KMS-11 (cell line): ENCODE measurements around the gene RNF25.

Experiments
- H2AFZ ChIP-seq: fragments of 200-600 bp; sonication (generic); 2 replicates; pipeline ENCODE4 v1.6.1; 2016; ENCODE audit warnings: antibody characterized with exemption, mixed run types, low read depth
- H3K27ac ChIP-seq: fragments of 200-600 bp; sonication (generic); 2 replicates; pipeline ENCODE4 v1.6.1; 2016; ENCODE audit warnings: mild to moderate bottlenecking, mixed run types
- H3K27me3 ChIP-seq: fragments of 200-600 bp; sonication (generic); 2 replicates; pipeline ENCODE4 v1.6.1; 2017; ENCODE audit warnings: mild to moderate bottlenecking, low read depth, mixed run types, moderate library complexity; ENCODE audit not compliant: insufficient read depth
- H3K36me3 ChIP-seq: fragments of 200-600 bp; sonication (generic); 2 replicates; pipeline ENCODE4 v1.6.1; 2017; ENCODE audit warnings: mild to moderate bottlenecking, mixed run types; ENCODE audit not compliant: insufficient read depth
- H3K4me1 ChIP-seq: fragments of 200-600 bp; sonication (generic); 2 replicates; pipeline ENCODE4 v1.6.1; 2016; ENCODE audit warnings: mild to moderate bottlenecking, low read depth, mixed run types; ENCODE audit not compliant: poor library complexity, severe bottlenecking
- H3K4me2 ChIP-seq: fragments of 200-600 bp; sonication (generic); 2 replicates; pipeline ENCODE4 v1.7.0; 2016; ENCODE audit warnings: mild to moderate bottlenecking, mixed run types
- H3K4me3 ChIP-seq: fragments of 200-600 bp; sonication (generic); IDR thresholded peaks from 2 replicates; pipeline ENCODE4 v1.6.1; 2017; ENCODE audit warnings: low read depth, low read length, mixed read lengths; ENCODE audit not compliant: insufficient read depth
- H3K79me2 ChIP-seq: fragments of 200-600 bp; sonication (generic); 2 replicates; pipeline ENCODE4 v1.6.1; 2016; ENCODE audit warnings: low read depth, mixed run types; ENCODE audit not compliant: insufficient read depth
- H3K9ac ChIP-seq: fragments of 200-600 bp; sonication (generic); 2 replicates; pipeline ENCODE4 v1.6.1; 2016; ENCODE audit warnings: mild to moderate bottlenecking, mixed run types
- H4K20me1 ChIP-seq: fragments of 200-600 bp; sonication (generic); 2 replicates; pipeline ENCODE4 v1.6.1; 2016; ENCODE audit warnings: mild to moderate bottlenecking, mixed run types; ENCODE audit not compliant: insufficient read depth
- CTCF ChIP-seq: fragments of 200-600 bp; sonication (generic); conservative IDR thresholded peaks from 2 replicates; pipeline ENCODE4 v1.6.1; 2017; ENCODE audit warnings: low read depth, mild to moderate bottlenecking, antibody characterized with exemption, low read length, moderate library complexity, mixed read lengths

The RNF25 gene

GRCh38 chr2:218642121-218642656 lies 29.6 kb downstream of the RNF25 start:
- Histone ChIP-seq H2AFZ (no peak overlapping the region), H3K79me2 (no peaks in the 10 kb centered on the region), H3K27ac (no peak overlapping the region), H3K4me2 (no peak overlapping the region), H3K4me1 (no peaks in the 10 kb centered on the region), H3K9ac (no peak overlapping the region), H3K36me3 (peaks cover 8% of the 10 kb centered on the region; the same call in 1 of the 2 replicates), H3K4me3 (no peak overlapping the region), H4K20me1 (no peaks in the 10 kb centered on the region), H3K27me3 (no peaks in the 10 kb centered on the region)
- TF ChIP-seq CTCF: no peak

- no peaks in the 10 kb centered on the region for H3K4me1 ChIP-seq
- no peak overlapping the region for H3K9ac ChIP-seq
- no peaks in the 10 kb centered on the region for H3K79me2 ChIP-seq
- no peaks in the 10 kb centered on the region for H4K20me1 ChIP-seq
- no peak overlapping the region for H2AFZ ChIP-seq
- no peak overlapping the region for H3K27ac ChIP-seq
- H3K4me2 ChIP-seq: no peak overlapping the region
- no peak overlapping the region for H3K4me3 ChIP-seq
- H3K27me3 ChIP-seq: no peaks in the 10 kb centered on the region
- no peak for TF ChIP-seq CTCF
- peaks cover 8% of the 10 kb centered on the region; the same call in 1 of the 2 replicates for H3K36me3 ChIP-seq
Observed at GRCh38 chr2:218638372-218638771, 33.4 kb downstream of the RNF25 start.

- no peak for TF ChIP-seq CTCF
- Histone ChIP-seq H3K27ac (no peak overlapping the region), H3K4me2 (no peak overlapping the region), H3K4me1 (no peaks in the 10 kb centered on the region), H3K9ac (no peak overlapping the region), H3K27me3 (no peaks in the 10 kb centered on the region), H3K4me3 (no peak overlapping the region), H3K36me3 (peaks cover 4% of the 10 kb centered on the region; the same call in 1 of the 2 replicates), H3K79me2 (no peaks in the 10 kb centered on the region), H4K20me1 (no peaks in the 10 kb centered on the region), H2AFZ (no peak overlapping the region)
Observed at GRCh38 chr2:218635719-218636118, 36.1 kb downstream of the RNF25 start.

- no peak for TF ChIP-seq CTCF
- H4K20me1 ChIP-seq: no peaks in the 10 kb centered on the region
- no peaks in the 10 kb centered on the region for H3K79me2 ChIP-seq
- H3K4me3 ChIP-seq: no peak overlapping the region
- H3K36me3 ChIP-seq: no peaks in the 10 kb centered on the region
- no peak overlapping the region for H3K9ac ChIP-seq
- H3K27ac ChIP-seq: no peak overlapping the region
- H3K4me2 ChIP-seq: no peak overlapping the region
- H3K27me3 ChIP-seq: no peaks in the 10 kb centered on the region
- H3K4me1 ChIP-seq: no peaks in the 10 kb centered on the region
- H2AFZ ChIP-seq: no peak overlapping the region
Observed at GRCh38 chr2:218631837-218632236, 40.0 kb downstream of the RNF25 start.
